Tibial nerve (tissue), 3 donors: ENCODE results near the gene MRGPRX1.
"Not testable (repeated sequence)": the region's sequence is repeated elsewhere in the genome, so short reads cannot be mapped to it uniquely, and the experiment has no call there.

ENCODE experiments used
- EP300 ChIP-seq, 2 donors: sonication (generic); formaldehyde crosslinking; IDR thresholded peaks; one replicate each; pipeline ENCODE4 v1.6.1; 2017; ENCODE audit warnings: antibody characterized with exemption in 2 of 2, mild to moderate bottlenecking in 1 of 2
- POLR2A ChIP-seq, 2 donors: fragments of 450-650 bp; IDR thresholded peaks; one replicate each; pipeline ENCODE4 v1.6.1; 2017; ENCODE audit warnings: antibody characterized with exemption in 2 of 2, mild to moderate bottlenecking in 2 of 2, moderate library complexity in 2 of 2

DNA sequence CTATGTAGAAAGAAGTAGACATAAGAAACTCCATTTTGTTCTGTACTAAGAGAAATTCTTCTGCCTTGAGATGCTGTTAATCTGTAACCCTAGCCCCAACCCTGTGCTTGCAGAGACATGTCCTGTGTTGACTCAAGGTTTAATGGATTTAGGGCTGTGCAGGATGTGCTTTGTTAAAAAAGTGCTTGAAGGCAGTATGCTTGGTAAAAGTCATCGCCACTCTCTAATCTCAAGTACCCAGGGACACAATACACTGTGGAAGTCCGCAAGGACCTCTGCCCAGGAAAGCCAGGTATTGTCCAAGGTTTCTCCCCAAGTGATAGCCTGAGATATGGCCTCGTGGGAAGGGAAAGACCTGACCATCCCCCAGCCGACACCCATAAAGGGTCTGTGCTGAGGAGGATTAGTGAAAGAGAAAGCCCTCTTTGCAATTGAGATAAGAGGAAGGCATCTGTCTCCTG is 39.0 kb downstream of the MRGPRX1 start:
- TF ChIP-seq POLR2A, EP300 (IDR thresholded peaks at IDR 0.05): not testable (repeated sequence)
